Epidermal melanocyte (primary cell): ENCODE results near the gene SMOC1.
"Not testable (repeated sequence)": the region's sequence is repeated elsewhere in the genome, so short reads cannot be mapped to it uniquely, and the experiment has no call there.

Experiments used
- DNase-seq: peaks from one replicate; pipeline ENCODE4 v3.0.0; 2011; ENCODE audit warnings: low spot score; ENCODE audit not compliant: insufficient read length

The SMOC1 gene

DNA sequence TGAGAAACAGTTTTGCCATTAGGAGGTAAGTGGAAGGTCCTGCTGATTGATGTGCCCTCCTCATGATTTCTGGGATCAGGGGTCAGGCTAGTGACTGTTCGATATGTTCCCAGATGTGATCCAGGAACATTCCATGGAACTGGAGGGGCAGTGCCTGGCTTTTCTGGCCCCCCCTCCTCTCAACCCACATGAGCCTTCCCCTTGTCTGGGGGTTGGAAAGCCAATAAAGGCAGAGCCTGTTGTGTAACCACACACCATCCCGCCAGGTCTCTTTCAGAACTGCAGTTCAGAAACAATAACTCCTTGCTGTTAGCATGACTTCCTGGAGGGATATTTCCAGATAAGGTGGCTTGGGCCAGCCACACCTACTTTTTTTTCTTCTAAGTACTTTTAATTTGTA lies 17.8 kb downstream of the SMOC1 start:
- DNase-seq = no peak

DNA sequence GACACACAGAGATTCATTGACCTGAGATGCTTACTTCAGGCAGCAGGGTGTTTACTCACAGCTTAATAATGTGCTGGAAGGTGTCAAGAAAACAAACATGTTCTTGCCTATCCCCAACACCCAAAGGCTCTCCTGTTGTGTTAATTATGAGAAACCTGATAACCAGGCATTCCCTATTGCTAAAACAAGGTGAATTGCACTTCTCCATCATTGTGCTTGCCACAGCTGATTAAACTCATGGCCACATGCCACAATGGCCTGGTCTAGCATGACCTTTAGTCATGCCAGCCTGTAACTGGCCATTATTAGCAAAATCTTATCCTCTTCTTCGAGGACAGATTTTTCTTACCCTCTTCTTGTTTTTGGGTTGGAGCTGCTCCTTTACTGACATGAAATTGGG lies 21.4 kb downstream of the SMOC1 start:
- no peak for DNase-seq

DNA sequence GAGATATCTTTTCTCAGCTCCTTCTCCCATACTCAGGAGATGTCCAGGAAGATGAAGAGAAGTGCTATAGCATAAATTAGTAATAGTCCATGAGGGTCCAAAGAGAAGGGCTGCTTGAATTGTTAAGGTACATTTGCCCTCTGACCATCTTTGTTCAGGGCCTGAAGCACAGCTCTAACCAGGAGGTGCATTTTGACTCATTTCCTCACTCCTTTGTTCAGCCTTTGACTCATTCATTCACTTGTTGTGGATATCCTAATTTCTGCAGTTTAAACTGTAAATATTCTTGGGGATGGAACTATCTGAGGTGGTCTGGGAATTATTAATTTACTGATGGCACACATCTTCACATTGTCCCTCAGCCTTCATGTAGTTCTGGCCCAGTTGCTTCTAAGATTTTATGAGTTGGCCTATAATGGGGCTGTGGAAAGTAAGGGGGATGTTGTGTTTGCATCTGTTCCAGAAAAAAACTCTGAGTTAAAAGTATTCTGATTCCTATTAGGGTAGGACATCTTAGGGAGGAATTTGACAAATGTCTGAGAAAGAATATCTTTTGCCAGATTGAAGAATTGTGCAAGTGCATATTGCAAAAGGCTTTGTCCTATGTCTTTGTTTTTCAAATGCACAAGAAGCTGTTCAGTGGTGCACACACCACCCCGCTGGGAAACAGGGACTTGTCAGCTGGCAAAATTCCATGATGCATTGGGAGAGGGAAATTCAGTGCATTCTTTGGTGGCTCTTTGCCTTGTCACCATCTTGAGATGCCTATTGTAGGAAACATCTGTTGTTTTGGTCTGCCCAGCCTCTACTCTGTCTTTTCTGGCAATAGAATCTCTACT lies 22.1 kb downstream of the SMOC1 start:
- DNase-seq = peak; percentile 42

DNA sequence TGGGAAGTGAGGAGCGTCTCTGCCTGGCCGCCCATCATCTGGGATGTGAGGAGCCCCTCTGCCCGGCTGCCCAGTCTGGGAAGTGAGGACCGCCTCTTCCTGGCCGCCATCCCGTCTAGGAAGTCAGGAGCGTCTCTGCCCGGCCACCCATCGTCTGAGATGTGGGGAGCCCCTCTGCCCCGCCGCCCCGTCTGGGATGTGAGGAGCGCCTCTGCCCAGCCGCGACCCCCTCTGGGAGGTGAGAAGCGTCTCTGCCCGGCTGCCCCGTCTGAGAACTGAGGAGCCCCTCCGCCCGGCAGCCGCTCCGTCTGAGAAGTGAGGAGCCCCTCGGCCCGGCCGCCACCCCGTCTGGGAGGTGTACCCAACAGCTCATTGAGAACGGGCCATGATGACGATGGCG lies 23.8 kb downstream of the SMOC1 start:
- DNase-seq = not testable (repeated sequence)

DNA sequence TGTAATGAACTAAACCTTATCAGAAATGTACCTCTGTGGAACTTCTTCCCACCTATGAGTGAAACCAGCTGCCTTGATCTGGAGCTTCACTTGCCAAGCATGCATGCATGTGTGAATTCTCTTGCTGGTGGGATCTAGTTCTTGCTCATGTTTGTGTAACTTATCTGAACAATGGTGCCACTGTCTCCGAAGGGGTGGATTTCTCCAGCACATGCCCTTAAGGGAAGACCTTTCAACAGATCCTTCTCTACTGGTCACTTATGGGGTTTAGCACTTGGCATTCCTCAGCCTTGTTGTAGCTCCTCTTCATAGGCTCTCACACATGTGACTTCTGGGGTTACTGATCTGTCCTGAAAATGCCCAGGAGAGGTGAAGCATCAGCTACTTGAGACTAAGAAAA lies 25.0 kb downstream of the SMOC1 start:
- DNase-seq = no peak

DNA sequence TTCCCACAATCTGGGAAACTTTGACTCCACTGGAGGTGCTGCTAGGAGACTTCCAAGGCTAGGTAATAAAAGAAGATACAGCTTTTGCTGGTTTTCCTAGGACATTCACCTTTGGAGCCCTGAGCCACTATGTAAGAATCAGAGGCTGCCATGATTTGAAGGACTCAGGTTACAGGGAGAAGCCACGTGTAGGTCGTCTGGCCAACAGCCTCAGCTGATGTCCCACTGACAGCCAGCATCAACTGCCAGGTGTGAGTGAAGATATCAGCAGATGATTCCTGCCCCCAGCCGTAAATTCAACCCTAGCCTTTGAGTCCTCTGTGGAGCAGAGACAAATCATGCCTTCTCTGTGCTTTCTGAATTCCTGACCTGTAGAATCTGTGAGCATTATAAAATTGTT lies 27.0 kb downstream of the SMOC1 start:
- DNase-seq = no peak

DNA sequence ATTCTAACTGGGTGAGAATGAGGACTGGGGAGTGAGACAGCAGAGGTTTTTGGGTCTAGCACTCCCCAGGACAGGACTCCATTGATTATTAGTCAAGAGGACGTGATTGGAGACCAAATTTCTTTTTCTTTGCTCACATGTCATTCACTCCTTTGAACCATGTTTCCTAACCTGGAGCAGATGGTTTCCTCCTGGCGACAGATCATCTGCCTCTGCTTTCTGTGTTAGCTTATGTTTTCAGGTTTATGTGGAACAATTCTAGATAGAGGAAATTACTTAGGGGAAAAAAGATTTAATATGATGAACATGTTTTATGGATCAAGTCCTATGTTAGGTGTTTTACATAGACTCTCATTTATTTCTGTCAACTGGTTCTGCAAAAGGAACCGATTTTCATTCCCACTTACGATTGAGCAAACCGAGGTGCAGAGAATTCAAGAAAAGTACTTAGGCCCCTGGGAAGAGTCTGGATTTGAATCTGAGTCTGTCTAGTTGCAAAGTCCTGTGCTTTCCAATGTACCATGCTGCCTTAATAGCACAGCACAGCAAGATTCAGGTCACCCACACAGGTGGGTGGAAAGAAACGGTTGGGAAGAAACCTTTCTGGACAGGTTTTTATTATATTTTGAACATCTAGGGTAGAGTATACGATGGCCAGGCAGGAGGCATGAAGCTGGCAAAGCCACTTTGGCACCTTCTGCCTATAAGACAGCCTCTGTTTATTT lies 30.8 kb downstream of the SMOC1 start:
- no peak for DNase-seq

DNA sequence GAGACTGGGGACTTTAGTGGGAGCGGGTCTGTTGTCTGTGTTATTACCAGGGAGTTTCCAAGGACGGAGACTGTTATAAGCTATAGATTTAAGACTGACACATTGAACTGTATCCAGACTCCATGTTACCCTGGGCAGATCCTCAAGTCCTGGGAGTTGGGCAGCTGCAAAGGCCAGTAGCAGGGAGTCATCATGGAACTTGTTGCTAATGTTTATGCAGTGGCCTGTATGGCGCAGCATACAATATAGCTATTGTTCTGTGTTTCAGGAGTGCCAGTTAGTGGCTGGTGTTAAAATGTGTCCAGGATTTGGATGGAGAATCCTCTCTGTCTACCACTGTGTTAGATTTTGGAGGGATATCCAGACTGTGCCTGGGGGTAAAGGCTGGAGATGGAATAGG lies 31.7 kb downstream of the SMOC1 start:
- no peak for DNase-seq

DNA sequence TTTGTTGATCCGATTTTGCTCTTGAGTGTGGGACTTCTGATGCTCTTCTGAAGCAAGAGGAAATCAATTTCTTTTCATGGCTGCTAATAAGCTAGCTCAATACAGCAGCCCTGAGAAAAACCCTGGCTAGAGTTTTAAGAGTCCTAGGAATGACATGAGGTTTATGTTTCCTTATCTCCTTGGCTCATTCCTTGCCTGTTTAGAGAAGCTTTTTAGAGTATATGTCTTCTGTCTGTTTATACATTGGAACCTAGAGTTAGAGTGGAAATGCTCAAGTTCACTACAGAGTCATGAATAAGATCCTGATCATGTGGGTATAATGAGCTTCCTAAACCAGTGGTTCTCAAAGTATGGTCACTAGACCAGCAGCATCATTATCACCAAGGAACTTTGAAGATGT lies 34.5 kb downstream of the SMOC1 start:
- no peak for DNase-seq

DNA sequence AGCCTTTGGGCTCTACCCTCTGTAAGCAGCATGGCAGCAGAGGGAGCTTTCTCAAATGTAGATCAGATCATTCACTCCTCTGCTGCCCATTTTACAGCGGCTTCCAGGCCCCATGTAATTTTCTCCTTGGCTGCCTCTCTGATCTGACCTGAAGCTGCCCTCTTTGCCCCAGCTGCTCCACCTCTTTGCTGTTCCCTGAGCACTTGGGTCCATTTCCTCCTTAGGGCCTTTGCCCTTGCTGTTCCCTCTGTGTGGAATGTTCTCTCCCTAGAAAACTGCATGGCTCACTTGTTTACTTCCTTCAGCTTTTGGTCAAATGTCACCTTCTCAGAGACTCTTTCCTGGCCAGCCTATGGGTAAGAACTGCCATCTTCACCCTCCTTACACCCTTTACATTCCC lies 37.2 kb downstream of the SMOC1 start:
- no peak for DNase-seq

DNA sequence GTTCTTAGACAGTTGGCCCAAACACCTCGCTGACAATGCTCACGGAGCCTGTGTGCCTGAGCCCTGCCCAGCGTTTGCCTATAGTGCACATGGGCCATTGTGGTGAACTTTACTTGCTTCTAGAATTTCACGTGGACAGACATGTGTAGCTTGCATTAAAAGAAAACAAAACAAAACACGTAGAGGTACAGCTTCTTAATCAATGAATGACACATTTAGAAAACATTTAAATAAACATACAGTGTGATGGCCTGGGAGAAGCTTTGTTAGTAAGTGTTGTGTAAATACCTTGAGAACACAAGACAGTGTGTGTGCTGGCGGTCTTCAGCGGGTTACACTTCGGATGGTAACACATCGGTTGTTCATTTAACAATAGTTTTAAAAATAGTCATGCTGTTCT lies 38.1 kb downstream of the SMOC1 start:
- DNase-seq = no peak

DNA sequence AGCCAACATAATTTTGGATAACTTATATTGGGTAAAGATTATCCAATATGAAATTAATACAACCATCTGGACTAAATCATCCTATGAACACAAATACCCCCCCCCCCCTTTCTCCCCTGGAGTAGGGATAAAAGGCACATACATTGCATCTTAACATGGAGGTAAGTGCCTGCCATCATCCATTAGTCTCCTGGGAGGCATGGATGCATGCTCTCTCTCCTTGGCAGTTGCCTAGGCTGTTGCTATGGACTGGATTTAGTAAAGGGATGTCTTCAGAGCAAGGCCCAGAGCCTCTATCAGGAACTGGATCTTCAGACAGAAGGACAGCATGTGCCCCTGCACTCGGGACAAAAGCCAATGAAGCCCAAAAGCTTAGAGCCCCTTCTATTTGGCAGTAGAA lies 40.6 kb downstream of the SMOC1 start:
- no peak for DNase-seq

DNA sequence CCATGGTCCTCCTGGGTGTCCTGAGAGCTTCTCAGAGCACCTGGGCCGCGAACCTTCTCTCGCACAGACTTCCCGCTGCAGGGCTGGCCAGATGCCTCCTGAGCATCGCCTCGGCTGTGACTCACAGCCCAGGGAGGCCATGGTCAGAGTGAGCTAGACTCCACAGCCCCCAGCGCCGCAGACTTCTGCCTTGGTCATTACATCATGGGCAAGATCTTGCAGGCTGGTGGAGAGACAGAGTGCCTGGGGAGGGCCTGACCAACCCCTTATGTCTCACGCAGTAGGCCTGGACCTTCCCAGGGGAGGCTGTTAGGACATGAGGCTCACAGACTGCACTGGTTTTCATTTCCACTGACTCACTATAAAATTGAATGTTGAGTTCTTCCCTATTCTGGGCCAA lies 41.8 kb downstream of the SMOC1 start:
- DNase-seq = no peak

DNA sequence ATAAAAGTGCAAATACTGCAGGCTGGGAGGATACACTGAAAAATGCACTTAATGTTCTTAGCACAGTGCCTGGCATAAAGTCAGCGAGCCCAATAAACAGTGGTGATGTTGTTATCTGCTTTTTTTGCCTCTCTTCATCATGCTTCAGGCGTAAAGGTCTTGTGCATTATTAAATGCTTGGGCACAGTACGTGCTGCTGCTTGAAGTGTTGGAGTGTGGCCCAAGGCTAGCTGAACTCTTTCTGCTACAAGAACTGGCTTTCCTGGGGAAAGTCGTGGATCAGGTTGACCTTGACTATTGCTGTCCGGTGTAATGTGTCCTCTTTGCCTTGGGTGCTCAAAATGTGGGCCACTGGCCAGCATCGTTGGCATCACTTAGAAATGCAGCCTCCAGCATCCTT lies 43.0 kb downstream of the SMOC1 start:
- DNase-seq = no peak

DNA sequence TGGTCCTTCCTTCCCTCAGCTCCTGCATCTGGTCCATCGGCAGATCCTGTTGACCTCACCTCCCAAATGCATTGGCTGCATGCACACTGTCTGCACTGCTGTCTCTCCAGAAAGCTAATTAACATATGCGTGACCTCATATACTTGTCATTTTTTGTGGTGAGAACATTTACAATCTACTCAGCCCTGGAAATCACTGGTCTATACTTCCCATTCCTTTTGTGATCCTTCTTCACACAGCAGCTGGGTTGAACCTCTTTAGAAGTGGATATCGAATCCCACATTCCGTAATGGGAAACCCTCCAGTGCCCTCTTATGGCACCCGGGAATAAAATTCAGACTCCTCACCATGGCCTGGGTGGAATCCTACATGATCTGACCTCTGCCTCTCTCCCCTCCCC lies 45.0 kb downstream of the SMOC1 start:
- no peak for DNase-seq

DNA sequence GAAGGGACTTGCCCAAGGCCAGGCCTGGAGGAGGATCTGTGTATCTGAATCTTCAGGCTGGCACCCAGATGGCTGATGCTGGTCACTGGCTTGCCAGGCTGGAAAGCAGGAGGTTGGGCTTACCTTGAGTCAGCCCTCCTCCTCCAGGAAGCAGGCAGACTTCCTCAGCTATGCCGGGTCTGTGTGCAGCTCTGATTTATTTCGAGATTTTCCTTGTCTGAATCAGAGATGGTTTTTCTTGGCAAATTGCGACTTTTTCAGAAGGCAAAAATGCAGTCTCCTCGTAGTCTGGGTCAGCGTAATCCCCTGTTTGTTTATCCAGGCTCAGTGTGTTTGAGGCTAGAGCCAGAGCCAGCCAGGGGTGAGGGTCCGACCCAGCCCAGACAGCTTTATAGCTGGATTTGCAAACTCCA lies 48.9 kb downstream of the SMOC1 start:
- no peak for DNase-seq

DNA sequence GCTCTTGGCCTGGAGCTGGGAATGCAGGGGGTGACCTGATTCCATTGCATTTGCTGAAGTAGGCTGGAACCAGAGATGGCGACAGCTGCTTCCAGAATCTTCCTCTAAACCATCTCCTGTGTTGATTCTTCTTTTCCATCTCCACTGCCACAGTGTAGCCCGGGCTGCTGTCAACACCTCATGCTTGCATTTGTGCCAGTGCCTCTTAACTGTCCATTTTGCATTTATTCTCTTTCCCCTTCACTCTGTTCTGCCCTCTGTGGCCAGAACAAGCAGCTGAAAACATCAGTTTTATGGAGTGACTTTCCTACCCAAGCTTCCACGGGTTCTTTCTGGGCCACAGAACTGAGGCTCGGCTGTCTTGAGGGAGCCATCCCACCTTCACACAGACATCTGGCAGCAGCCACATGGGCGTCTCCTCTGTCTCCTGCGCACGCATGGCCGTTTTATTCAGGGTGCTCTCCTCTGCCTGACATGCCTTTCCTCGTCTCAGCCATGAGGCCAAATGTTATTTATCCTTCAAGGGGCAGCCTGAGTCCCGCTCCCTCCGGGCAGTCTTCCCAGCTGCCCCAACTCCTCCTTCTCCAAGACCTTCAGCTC lies 51.7 kb downstream of the SMOC1 start:
- DNase-seq = no peak

DNA sequence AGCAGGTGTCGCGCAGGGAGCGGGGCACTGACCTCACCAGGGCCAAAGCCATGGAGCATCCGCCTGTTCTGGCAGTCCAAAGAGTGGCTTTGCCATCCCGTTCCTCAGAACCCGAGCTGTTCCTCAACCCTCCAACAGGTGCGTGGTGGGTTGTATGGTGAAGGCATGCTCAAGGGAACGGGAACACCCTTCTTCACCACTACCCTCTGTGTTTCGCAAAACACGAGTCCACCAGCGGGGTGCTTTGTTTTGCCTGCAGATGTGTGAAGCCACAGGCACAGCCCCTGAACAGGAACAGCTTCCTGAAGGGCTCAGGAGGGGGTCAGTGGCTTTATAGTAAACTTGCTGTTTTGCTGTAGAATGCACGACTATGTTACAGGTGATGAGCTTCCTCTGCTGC lies 52.7 kb downstream of the SMOC1 start:
- DNase-seq = no peak

DNA sequence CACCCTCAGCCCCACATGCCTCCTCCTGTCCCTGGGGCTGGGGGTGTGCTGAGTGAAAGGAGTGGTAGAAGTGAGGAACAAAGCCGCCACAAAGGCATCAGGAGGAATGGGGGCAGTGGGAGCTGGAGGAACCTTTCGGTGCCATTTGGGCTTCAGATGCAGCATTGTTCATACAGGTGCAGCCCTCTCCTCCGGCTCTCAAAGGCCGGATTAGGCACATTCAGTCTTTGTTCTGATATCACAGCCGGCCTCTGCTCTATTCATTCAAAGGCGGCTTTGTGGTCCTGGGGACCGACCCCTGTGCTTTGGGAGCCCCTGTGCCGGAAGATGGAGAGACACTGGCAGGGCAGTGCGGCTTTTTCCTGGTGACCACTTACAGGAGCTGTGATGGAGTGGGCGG lies 53.2 kb downstream of the SMOC1 start:
- DNase-seq = no peak

DNA sequence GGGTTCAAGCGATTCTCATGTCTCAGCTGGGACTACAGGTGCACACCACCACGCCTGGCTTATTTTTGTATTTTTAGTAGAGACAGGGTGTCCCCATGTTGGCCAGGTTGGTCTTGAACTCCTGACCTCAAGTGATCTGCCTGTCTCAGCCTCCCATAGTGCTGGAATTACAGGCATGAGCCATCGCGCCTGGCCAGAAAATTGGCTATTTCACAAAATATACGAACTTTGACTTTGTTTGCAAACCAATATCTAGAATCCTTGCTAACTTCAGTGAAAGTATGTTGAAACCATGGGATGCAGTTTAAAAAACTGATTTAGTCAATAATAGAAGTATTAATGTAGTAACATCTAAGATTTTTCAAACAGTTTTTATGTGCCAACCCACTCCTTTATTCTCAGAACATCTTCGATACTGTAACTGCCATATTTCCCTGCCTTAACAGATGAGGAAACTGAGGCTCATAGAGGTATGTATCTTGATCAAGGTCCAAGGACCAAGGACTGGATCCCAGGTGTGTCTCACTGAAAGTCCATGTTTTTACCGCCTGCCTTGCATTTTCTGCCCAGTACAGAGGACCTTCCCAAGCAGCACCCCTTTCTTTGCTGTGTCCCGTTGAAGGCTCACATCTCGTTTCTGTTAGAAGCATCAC lies 54.5 kb downstream of the SMOC1 start:
- DNase-seq = no peak

DNA sequence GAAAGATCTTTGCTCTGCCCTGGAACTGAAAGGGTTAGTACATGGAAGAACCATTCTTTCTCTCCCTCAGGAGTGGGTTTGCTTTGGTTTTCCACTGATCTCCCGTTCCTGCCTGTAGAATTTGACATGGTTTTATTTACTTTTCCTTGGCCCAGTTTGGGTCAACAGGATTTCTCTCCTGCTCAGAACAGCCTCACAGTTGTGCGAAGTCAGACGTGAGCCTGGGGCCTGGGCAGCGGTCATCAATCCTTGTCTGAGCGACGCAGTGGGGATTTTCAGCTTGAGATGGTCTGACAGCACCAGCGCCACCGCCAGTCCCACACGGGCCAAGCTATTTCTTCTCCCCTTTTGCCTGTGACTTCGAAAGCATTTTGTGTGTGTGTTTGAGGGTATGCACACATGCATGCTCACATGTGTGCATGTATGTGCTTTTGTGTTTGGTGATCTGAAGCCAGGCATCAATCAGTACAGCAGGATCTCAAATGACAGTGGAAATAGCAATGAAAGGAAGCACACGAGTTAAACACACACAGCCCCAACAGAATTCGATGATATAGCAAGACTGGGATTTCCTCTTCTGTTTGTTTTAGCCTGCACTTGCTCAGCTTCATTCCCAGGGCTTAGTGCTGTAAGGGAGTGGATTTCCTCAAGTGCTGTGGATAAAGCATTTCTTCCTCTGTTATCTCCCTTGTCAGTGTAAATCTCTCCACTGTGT lies 58.3 kb downstream of the SMOC1 start:
- no peak for DNase-seq
